T47D (cell line): Measurements from ENCODE around the gene DDAH2.

Experiments used
- DNase-seq, 2 experiments: peaks; one replicate each; pipeline versions ENCODE4 v3.0.0 to v3.0.0-alpha.2; 2011 to 2012; ENCODE audit warnings: low read depth in 1 of 2, low spot score in 1 of 2
- JUND ChIP-seq: IDR thresholded peaks from 2 replicates; pipeline ENCODE4 v1.6.1; 2012; ENCODE audit warnings: low read depth
- in situ Hi-C: cut with HindIII; loops from 2 replicates; pipeline ENCODE4 v1.10.0; 2016; ENCODE audit warnings: low sequenced_read_pairs, low pct_unique_long_range_greater_than_20kb

Gene DDAH2

GRCh38 chr6:31728767-31729514 is at the start of gene DDAH2:
DDAH2 (minus strand) TSS chr6:31729299; CDS start chr6:31729161, 138 bp downstream.
- in situ Hi-C loops = no loop called here
- peak in 1 of 2 experiments; percentile 55 for DNase-seq
- no peak for TF ChIP-seq JUND

DNA sequence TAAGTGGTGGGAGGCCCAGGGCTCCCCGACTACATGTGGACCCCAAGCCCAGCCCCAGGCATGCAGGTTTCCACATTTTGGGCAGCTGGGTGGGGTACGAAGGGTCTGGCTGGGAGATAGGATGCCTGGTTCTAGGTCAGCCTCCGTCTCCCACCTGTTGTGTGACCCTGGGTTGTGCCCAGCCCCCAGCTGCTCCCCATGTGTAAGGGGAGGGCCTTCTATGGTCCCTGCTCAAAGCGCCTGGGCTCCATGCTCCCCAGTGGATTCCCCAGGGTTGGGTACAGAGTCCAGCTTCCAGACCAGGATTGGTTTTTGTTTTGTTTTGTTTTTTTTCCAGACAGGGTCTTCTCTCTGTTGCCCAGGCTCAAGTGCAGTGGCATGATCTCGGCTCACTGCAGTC is 49.1 kb upstream of the DDAH2 start:
- no peak for TF ChIP-seq JUND
- in situ Hi-C loops = no loop called here
- no peak for DNase-seq

GRCh38 chr6:31777667-31778050 is 48.6 kb upstream of the DDAH2 start:
- DNase-seq = no peak
- no peak for TF ChIP-seq JUND
- in situ Hi-C loops = no loop called here

GRCh38 chr6:31776989-31777666 is 48.0 kb upstream of the DDAH2 start, which contains the start of gene VWA7:
VWA7 (minus strand) TSS chr6:31777328; CDS start chr6:31776779, 549 bp downstream.
- no peak for TF ChIP-seq JUND
- in situ Hi-C loops = no loop called here
- peak in 1 of 2 experiments; percentile 44 for DNase-seq

GRCh38 chr6:31776485-31776988 is 47.4 kb upstream of the DDAH2 start:
- DNase-seq = no peak
- no peak for TF ChIP-seq JUND
- in situ Hi-C loops = no loop called here

DNA sequence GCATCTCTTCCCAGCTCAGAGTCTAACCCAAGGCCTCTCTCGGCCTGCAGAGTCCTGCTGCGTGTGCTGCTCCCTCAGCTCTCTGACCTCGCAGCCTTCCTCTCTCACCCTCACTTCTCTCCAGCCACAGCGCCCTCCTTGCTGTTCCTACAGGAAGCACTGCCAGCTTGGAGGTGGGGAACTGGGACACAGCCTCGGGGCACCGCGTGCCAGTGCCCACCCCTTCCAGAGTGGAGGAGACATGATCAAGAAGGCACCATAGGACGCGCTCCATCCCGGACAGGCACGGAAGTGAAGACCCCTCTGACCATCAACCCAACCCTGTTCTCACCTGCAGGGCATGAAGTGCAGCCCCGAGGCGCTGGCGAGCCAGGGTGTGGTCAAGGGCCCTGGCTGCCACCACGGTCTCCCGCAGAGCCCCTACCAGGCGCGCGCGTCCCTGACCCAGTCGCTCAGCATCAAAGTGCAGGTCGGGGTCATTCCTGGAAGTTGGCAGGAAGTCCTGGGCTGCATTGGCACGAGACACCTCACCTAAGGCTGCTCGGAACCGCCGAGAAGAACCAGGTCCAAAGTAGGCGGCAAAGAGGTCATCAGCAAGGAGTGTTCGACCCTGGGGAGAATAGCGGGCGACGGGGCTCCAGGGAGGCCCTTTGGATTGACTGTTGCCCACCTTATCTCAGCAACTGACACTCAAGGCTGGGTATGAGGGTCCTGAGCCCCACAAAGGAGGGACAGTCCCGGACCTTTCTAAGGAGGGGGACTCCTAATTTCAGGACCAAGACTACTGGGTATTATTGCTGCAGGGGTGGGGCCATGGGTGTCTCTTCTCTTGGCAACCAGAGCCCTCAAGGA is 46.8 kb upstream of the DDAH2 start:
- DNase-seq = no peak
- TF ChIP-seq JUND = no peak
- in situ Hi-C loops = no loop called here

- in situ Hi-C loops = no loop called here
- peak; percentile 42 to 72 for DNase-seq
- TF ChIP-seq JUND = no peak
Measured at GRCh38 chr6:31775184-31775583, 46.1 kb upstream of the DDAH2 start.

DNA sequence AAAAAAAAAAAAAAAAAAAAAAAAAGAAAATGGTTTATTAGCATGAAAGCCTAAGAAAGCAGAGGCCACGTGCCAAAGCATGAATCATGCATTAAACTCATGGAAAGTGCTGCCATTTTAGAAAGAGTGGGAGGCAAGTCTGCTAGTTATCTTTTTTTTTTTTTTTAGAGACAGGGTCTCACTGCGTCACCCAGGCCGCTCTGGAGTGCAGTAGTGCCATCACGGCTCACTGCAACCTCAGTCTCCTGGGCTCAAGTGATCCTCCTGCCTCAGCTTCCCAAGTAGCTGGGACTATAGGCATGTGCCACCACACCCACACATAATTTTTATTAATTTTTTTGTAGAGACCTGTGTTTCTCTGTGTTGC is 42.9 kb upstream of the DDAH2 start:
- in situ Hi-C loops = no loop called here
- DNase-seq = no peak
- no peak for TF ChIP-seq JUND

GRCh38 chr6:31770860-31771259 is 41.8 kb upstream of the DDAH2 start:
- DNase-seq = no peak
- in situ Hi-C loops = no loop called here
- TF ChIP-seq JUND = no peak

- in situ Hi-C loops = no loop called here
- DNase-seq = peak; percentile 85 to 89
- no peak for TF ChIP-seq JUND
Measured at GRCh38 chr6:31769684-31770371, 40.7 kb upstream of the DDAH2 start.

DNA sequence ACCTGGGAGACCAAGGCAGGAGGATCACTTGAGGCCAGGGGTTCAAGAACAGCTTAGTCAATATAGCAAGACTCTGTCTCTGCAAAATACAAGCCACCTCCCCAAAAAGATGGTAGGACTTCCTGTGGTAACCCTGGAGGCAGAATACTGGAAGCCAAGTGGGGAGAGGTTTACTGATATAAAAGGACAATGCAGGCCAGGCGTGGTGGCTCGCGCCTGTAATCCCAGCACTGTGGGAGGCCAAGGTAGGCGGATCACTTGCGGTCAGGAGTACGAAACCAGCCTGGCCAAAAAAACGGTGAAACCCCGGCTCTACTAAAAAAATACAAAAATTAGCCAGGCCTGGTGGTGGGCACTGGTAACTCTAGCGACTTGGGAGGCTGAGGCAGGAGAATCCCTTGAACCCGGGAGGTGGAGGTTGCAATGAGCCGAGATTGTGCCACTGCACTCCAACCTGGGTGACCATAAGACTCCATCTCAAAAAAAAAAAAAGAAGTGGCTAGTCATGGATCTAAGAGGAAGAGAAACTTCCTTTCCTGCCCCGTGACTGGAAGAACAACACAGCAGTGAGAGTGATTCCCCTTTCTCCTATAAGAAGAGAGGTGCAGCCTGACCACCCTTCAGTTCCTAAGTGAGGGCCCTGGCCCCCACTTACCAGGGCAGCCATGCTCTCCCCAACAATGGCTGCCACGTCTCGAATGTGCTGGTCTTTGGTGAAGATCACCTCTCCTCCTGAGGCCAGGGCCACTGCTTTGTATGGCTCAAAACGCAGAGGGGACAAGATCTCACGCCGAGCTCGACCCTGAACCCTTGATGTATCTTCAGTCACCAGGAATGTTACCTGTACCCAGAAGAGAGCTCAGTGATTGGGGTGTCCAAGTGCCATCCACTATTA is 39.5 kb upstream of the DDAH2 start:
- no peak for DNase-seq
- no peak for TF ChIP-seq JUND
- in situ Hi-C loops = no loop called here
